Skeletal muscle satellite cell (primary cell): ENCODE measurements around the gene DYNLT1.
"Not testable (repeated sequence)": the region's sequence is repeated elsewhere in the genome, so short reads cannot be mapped to it uniquely, and the experiment has no call there.

Source experiments
- H3K27me3 ChIP-seq: 2 replicates; pipeline ENCODE4 v1.7.0; 2013; ENCODE audit warnings: low read length; ENCODE audit not compliant: control insufficient read depth, insufficient read depth
- H3K36me3 ChIP-seq: 2 replicates; pipeline ENCODE4 v1.7.0; 2013; ENCODE audit warnings: mild to moderate bottlenecking, control low read depth, low read length; ENCODE audit not compliant: insufficient read depth
- H3K4me1 ChIP-seq: 2 replicates; pipeline ENCODE4 v1.7.0; 2013; ENCODE audit warnings: low read length; ENCODE audit not compliant: control insufficient read depth, insufficient read depth
- H3K4me2 ChIP-seq: 2 replicates; pipeline ENCODE4 v1.7.0; 2013; ENCODE audit warnings: mild to moderate bottlenecking, low read length
- H3K4me3 ChIP-seq: 2 replicates; pipeline ENCODE4 v1.7.0; 2013; ENCODE audit warnings: low read length
- H3K9ac ChIP-seq: 2 replicates; pipeline ENCODE4 v1.7.0; 2013; ENCODE audit warnings: mild to moderate bottlenecking, low read depth, low read length, moderate library complexity
- H3K9me3 ChIP-seq: replicated peaks from 2 replicates; pipeline ENCODE4 v1.7.0; 2013; ENCODE audit warnings: mild to moderate bottlenecking, control low read depth, low read length

DYNLT1 gene

DNA sequence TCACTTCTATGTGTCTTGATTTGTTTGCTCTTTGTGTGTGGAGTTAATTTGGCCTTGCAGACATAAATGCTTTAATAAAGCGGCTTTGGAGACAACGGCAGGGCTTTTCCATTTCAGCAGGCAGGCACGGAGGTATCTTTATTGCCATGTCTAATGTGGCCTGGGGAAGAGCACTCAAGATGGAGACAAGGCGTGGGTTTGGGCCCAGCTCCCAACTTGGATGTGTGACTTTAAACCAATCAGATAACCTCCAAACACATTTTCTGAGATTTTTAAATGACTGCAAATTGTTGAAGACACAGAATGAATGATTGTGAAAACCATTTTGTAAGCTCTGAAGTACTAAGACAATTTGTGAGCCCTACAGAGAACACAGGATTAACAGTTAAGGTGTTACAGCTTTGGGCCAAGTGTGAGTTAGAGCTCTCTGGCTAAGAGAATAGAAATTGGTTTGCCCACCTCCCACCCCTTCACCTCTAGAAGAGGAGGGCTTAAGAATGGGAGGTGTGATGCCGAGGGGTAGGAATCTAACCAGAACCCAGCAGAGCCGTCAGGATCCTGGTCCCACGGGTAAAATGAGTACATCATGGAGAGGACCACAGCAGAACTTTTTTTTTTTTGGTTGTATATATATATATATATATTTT is 9.0 kb downstream of the DYNLT1 start:
- no peak overlapping the region for H3K9ac ChIP-seq
- no peaks in the 10 kb centered on the region for H3K9me3 ChIP-seq
- no peaks in the 10 kb centered on the region for H3K27me3 ChIP-seq
- H3K4me2 ChIP-seq, result no peak overlapping the region
- H3K4me1 ChIP-seq, result peaks cover 27% of the 10 kb centered on the region
- no peak overlapping the region for H3K4me3 ChIP-seq
- peaks cover 66% of the 10 kb centered on the region for H3K36me3 ChIP-seq

GRCh38 chr6:158634695-158635426 is 9.7 kb downstream of the DYNLT1 start:
- Histone ChIP-seq H3K4me1 (peaks cover 21% of the 10 kb centered on the region), H3K4me2 (no peak overlapping the region), H3K27me3 (no peaks in the 10 kb centered on the region), H3K9me3 (no peaks in the 10 kb centered on the region), H3K36me3 (peaks cover 65% of the 10 kb centered on the region), H3K4me3 (no peak overlapping the region), H3K9ac (no peak overlapping the region)

- Histone ChIP-seq H3K9me3 (no peaks in the 10 kb centered on the region), H3K9ac (no peak overlapping the region), H3K4me1 (peaks cover 21% of the 10 kb centered on the region), H3K36me3 (peaks cover 63% of the 10 kb centered on the region), H3K27me3 (no peaks in the 10 kb centered on the region), H3K4me2 (no peak overlapping the region), H3K4me3 (no peak overlapping the region)
These were observed 11.4 kb downstream of the DYNLT1 start for GRCh38 chr6:158633127-158633526.

DNA sequence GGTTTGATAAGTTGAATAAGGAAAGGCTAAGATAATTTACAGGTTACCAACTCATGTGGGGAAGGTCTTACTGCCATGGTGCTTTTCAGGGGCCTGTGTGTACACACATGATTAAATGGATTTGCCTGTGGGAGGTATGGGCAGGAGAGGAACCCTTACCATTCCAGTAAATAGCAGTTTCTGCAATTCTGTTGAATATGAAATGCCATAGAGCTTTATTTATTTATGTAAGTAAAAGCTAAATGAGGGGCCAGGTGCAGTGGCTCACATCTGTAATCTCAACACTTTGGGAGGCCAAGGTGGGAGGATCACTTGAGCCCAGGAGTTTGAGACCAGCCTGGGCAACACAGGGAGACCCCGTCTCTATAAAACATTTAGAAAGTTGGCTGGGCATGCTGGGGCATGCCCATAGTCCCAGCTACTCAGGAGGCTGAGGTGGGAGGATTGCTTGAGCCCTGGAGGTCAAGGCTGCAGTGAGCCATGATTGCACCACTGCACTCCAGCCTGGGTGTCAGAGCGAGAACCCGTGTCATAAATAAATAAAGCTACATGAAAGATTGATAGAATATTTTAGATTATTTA is 11.9 kb downstream of the DYNLT1 start:
- Histone ChIP-seq H3K4me1 (peaks cover 21% of the 10 kb centered on the region), H3K36me3 (peaks cover 59% of the 10 kb centered on the region)
- H3K4me2 ChIP-seq, H3K27me3 ChIP-seq, H3K9ac ChIP-seq, H3K4me3 ChIP-seq, H3K9me3 ChIP-seq: not testable (repeated sequence)

DNA sequence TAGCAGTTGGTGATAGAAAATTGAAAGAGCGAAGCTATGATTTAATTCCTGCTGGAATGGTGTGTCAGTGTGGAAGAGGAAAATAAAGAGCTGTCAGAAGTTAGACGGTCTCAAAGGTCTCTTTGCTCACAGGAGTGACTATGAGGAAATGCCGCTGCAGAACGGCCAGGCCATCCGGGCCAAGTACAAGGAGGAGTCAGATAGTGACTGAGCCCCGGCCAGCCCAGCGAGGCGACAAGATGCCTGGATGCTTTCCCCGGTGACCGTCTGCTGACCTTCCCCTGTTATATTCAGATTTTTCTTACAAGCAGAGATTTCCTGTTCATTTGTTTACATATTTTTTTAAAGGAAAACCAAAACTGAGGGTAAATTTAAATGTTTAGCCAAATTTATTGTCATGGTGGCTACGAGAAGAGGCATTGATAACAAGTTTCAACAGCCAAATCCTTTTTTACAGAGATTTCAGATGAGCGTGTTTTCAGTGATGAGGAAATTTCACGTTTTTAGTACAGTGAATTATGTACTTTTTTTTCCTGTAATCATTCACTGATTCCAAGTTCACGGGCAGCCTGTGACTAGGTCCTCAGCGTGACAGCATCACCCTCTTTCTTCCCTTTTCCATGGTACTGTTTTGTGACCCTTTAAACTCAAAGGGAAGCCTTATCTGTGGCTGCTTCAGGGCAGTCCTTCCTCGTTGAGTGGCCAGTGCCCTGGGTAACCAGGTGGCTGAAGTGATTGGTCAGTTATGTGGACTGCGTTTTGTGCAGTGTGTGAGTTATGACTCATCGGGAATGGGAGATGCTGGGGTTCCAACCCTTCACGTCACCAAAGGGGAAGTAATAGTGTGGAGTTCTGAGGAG is 12.6 kb downstream of the DYNLT1 start:
- peaks cover 21% of the 10 kb centered on the region for H3K4me1 ChIP-seq
- H3K27me3 ChIP-seq, result no peaks in the 10 kb centered on the region
- no peaks in the 10 kb centered on the region for H3K9me3 ChIP-seq
- peak overlapping the region; percentile 45 for H3K4me2 ChIP-seq
- H3K4me3 ChIP-seq, result no peak overlapping the region
- peak overlapping the region; percentile 44 for H3K9ac ChIP-seq
- peaks cover 58% of the 10 kb centered on the region for H3K36me3 ChIP-seq

DNA sequence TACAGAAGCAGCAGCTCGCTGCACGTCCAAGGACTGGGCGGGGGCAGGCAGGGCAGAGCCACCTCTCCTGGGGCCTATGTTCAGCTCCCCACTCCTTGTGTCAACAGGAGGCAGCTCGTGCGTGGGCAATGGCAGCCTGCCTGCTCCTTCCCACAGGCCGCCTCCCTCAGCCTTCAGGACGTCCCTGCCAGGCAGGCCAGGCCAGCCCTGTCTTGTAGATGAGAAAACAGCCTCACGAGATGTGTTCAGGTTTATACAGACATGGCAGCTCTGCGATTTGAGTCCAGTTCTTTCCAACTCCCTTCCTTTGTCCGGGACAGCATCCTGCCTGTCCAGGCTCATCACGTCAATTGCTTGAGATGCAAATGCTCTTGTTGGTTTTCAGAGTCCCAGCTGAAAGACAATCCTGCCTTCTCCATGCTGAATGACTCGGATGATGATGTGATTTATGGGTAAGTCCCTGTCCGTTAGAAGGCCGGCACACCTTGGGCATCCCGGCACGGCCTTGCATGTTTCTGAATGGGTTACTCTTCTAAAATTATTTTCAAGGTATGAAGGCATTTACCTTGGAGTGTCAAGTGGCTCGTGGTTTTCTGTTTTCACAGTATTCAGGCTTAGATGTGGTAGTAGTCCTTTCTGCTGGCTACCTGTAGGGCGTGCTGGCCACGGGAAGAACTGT is 13.5 kb downstream of the DYNLT1 start:
- H3K9ac ChIP-seq, result peak overlapping the region; percentile 44

GRCh38 chr6:158629367-158630221 is 14.9 kb downstream of the DYNLT1 start:
- H3K9ac ChIP-seq, result no peak overlapping the region
- H3K36me3 ChIP-seq, result peaks cover 56% of the 10 kb centered on the region
- no peak overlapping the region for H3K4me3 ChIP-seq
- no peaks in the 10 kb centered on the region for H3K9me3 ChIP-seq
- H3K4me1 ChIP-seq, result peaks cover 25% of the 10 kb centered on the region
- no peak overlapping the region for H3K4me2 ChIP-seq
- H3K27me3 ChIP-seq, result no peaks in the 10 kb centered on the region

More for the DNA sequence above, 13.5 kb downstream of the DYNLT1 start:
- Histone ChIP-seq H3K4me2 (peak overlapping the region; percentile 45), H3K9me3 (no peaks in the 10 kb centered on the region), H3K4me1 (peaks cover 22% of the 10 kb centered on the region), H3K4me3 (no peak overlapping the region), H3K27me3 (no peaks in the 10 kb centered on the region), H3K36me3 (peaks cover 57% of the 10 kb centered on the region)

- Histone ChIP-seq H3K4me1 (peaks cover 25% of the 10 kb centered on the region), H3K4me2 (no peak overlapping the region), H3K36me3 (peaks cover 57% of the 10 kb centered on the region), H3K9ac (no peak overlapping the region), H3K9me3 (no peaks in the 10 kb centered on the region), H3K4me3 (no peak overlapping the region), H3K27me3 (no peaks in the 10 kb centered on the region)
These were observed 16.0 kb downstream of the DYNLT1 start for GRCh38 chr6:158628542-158628941.

- H3K4me1 ChIP-seq, result peaks cover 25% of the 10 kb centered on the region
- H3K36me3 ChIP-seq, result peaks cover 51% of the 10 kb centered on the region
- H3K4me2 ChIP-seq, result no peak overlapping the region
- no peak overlapping the region for H3K4me3 ChIP-seq
- H3K9ac ChIP-seq, result no peak overlapping the region
- no peaks in the 10 kb centered on the region for H3K27me3 ChIP-seq
- no peaks in the 10 kb centered on the region for H3K9me3 ChIP-seq
These were observed 16.7 kb downstream of the DYNLT1 start for GRCh38 chr6:158627940-158628211.

DNA sequence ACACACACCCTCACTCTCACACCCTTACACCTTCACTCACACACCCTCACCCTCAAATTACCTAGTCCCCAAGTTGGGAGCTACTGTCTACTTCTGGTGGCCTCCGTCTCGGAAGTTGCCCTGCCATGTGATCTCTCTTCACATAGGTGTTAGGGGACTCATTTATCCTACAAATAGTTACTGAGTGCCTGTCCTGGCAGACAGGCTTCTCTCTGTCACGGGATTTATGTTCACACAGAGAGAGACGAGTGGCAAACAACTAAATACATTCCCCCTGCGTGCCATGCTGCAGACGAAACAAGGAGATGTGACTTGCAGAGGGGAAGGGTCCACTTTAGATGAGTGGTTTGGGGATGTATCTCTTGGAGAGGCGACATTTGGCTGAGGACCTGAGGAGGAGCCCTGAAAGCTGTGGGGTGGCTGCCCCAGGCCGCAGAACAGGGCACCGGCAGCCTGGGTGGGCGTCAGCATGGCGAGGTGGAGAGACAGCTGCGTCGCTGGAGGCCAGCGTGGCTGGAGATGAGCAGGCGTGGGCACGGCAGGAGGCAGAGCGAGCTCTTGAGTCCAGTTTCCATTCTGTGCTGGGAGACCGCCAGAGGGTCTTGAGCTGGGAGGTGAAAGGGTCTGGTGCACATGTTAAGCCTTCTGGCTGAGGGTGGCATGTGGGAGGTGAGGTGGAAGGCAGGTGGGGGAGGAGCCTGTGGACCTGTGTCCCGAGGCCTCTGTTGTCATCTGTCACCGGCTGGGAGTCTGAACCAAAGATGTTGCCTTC is 17.2 kb downstream of the DYNLT1 start:
- Histone ChIP-seq H3K27me3 (no peaks in the 10 kb centered on the region), H3K4me3 (no peak overlapping the region), H3K4me1 (peaks cover 22% of the 10 kb centered on the region), H3K4me2 (no peak overlapping the region), H3K9ac (no peak overlapping the region), H3K36me3 (peaks cover 56% of the 10 kb centered on the region), H3K9me3 (no peaks in the 10 kb centered on the region)
